Kidney (tissue), 14 donors: ENCODE data around the gene ACP4. TPM values are rescaled to one million over a fixed set of nuclear protein-coding genes. Genes with fewer than 3 reads are reported as not detected.
A peak's percentile ranks its signal among the peaks of the same experiment; 100 is the strongest.

ENCODE experiments used
- DNase-seq, 5 donors: peaks; one replicate each; pipeline ENCODE4 v3.0.0-alpha.2; 2013 to 2020
- FAIRE-seq: peaks from 2 replicates; lab custom pipeline; 2012; peaks lifted over from hg19 to GRCh38; lab: Jason Lieb, UNC
- H3K27ac ChIP-seq, 2 donors: one replicate each; pipeline ENCODE4 v1.7.0; 2013; ENCODE audit warnings: low read depth in 2 of 2, low read length in 2 of 2, inconsistent platforms in 1 of 2
- H3K27me3 ChIP-seq: one replicate; pipeline ENCODE4 v1.7.1; 2013; ENCODE audit warnings: low read length, inconsistent platforms; ENCODE audit not compliant: control insufficient read depth, insufficient read depth
- H3K36me3 ChIP-seq, 3 donors: one replicate each; pipeline versions ENCODE4 v1.7.0 to v1.7.1; 2013; ENCODE audit warnings: low read length in 3 of 3, control low read depth in 1 of 3, inconsistent platforms in 1 of 3; ENCODE audit not compliant: insufficient read depth in 3 of 3, control insufficient read depth in 2 of 3
- H3K4me1 ChIP-seq, 3 donors: one replicate each; pipeline versions ENCODE4 v1.7.0 to v1.7.1; 2013; ENCODE audit warnings: low read length in 3 of 3, inconsistent platforms in 1 of 3, low read depth in 1 of 3; ENCODE audit not compliant: control insufficient read depth in 2 of 3, insufficient read depth in 2 of 3
- H3K4me3 ChIP-seq, 3 donors: one replicate each; pipeline versions ENCODE4 v1.7.0 to v1.8.1; 2013; ENCODE audit warnings: low read length in 3 of 3, control low read depth in 1 of 3, inconsistent platforms in 1 of 3
- H3K9ac ChIP-seq, 3 donors: one replicate each; pipeline versions ENCODE4 v1.7.0 to v1.7.1; 2013; ENCODE audit warnings: low read length in 3 of 3, control low read depth in 1 of 3, inconsistent platforms in 1 of 3
- H3K9me3 ChIP-seq, 3 donors: one replicate each; pipeline versions ENCODE4 v1.7.0 to v1.7.1; 2013; ENCODE audit warnings: low read length in 3 of 3, control low read depth in 1 of 3, inconsistent platforms in 1 of 3; ENCODE audit not compliant: control insufficient read depth in 2 of 3, insufficient read depth in 1 of 3
- intact Hi-C: fragments of 100-400 bp; cut with DNase I; formaldehyde crosslinking; loops from one replicate; pipeline ENCODE4 v1.11.1; 2022
- polyA plus RNA-seq: library from polyadenylated mRNA; stranded (reverse); fragments of 350-450 nt; fragmentation: Illumina TruSeq; extraction: RNeasy Lipid Tissue Mini Kit (QIAGEN cat#74804); gene quantifications from one replicate; pipeline ENCODE4 v1.2.3, GENCODE V29; 2014; ENCODE audit warnings: low read depth, low replicate concordance; ENCODE audit not compliant: insufficient read depth
- total RNA-seq: library from RNA; stranded (reverse); fragmentation: NEBNext Ultra II Directional; extraction: Animal tissue kit (Norgen Biotek cat#: 25700); gene quantifications from one replicate; pipeline ENCODE4 v1.2.1, GENCODE V29; 2021
- TF ChIP-seq, protein P1 (sequence below): IDR thresholded peaks from 3 replicates; pipeline ENCODE4 v1.5.1; 2012; ENCODE audit warnings: mild to moderate bottlenecking, moderate library complexity, borderline replicate concordance; ENCODE audit not compliant: insufficient read depth; ENCODE audit errors: extremely low read depth
- donor health status: control.
- donor health status: control.
- donor health status: control.
- donor health status: control.
- donor health status: control.
- donor health status: DM: yes; HTN: yes; CAD: no.
- donor health status: Normal renal cell carcinoma (clear cell type).

ACP4 gene
- total and polyA plus RNA-seq, 2 donors from 2014 or later = not detected

DNA sequence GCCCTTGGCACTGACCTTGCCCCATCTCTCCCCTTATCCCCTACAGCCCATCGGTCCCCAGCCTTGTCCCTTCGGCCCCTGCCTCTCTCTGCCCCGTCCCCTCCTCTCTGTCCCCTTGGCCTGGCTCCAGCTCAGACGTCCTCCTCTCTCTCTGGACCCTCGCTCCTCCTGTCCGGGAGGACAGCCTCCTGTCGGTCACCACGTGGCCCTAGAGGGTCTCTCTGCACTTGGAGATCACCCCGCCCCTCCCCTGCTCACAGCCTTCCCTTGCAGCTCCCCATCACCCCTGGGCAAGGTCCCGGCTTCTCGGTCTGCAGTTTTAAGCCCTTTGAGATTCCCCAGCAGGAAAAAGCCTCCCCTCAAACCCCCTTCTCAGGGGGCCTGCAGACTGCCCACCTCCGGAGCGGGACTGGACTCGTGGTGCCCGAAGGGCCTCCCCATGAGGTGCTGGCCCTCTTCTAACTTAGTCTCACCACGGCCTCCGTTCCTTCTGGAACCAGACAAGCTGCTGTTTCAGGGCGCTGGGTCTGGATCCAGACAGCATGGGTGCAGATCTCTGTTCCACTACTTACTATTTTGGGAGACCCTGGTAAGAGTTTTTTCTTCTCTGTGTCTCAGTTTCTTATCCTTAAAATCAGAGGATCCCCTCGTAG is 46.5 kb downstream of the ACP4 start:
- Histone ChIP-seq H3K9ac (peak overlapping the region in 1 of 3 donors; percentile 26), H3K36me3 (no peaks in the 10 kb centered on the region), H3K4me1 (peaks cover 0 to 11% (median 0%) of the 10 kb centered on the region in 3 donors), H3K9me3 (no peaks in the 10 kb centered on the region), H3K27me3 (no peaks in the 10 kb centered on the region), H3K4me3 (peak overlapping the region in 1 of 3 donors; percentile 63), H3K27ac (peak overlapping the region; percentile 43 to 84)
- FAIRE-seq = no peak
- TF ChIP-seq, protein P1, sequence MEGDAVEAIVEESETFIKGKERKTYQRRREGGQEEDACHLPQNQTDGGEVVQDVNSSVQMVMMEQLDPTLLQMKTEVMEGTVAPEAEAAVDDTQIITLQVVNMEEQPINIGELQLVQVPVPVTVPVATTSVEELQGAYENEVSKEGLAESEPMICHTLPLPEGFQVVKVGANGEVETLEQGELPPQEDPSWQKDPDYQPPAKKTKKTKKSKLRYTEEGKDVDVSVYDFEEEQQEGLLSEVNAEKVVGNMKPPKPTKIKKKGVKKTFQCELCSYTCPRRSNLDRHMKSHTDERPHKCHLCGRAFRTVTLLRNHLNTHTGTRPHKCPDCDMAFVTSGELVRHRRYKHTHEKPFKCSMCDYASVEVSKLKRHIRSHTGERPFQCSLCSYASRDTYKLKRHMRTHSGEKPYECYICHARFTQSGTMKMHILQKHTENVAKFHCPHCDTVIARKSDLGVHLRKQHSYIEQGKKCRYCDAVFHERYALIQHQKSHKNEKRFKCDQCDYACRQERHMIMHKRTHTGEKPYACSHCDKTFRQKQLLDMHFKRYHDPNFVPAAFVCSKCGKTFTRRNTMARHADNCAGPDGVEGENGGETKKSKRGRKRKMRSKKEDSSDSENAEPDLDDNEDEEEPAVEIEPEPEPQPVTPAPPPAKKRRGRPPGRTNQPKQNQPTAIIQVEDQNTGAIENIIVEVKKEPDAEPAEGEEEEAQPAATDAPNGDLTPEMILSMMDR = no peak
- intact Hi-C loops = no loop called here
- no peak for DNase-seq

DNA sequence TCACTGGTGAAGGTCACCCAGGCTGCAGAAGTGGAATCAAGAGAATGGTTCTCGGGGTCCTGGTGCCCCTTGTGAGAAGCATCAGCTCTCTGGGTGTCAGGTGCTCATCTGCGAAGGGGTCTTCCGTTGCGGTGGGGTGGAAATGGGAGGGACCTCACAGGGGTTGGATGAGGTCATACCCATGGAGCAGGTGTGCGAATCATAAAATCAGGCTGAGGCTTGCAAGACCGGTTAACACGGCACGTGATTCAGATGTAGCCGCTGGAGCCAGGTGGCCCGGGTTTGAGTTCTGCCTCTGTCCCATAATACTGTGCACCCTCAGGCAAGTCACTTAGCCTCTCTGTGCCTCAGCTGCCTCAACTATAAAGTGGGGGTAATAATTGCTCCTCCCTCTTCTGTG is 47.1 kb downstream of the ACP4 start:
- Histone ChIP-seq H3K4me3 (no peak overlapping the region), H3K9ac (no peak overlapping the region), H3K27ac (no peak overlapping the region), H3K36me3 (no peaks in the 10 kb centered on the region), H3K4me1 (peaks cover 0 to 11% (median 0%) of the 10 kb centered on the region in 3 donors), H3K27me3 (no peaks in the 10 kb centered on the region), H3K9me3 (no peaks in the 10 kb centered on the region)
- DNase-seq (peak in 1 of 5 donors; percentile 27), FAIRE-seq (no peak)
- intact Hi-C loops = no loop called here
- TF ChIP-seq, protein P1 = no peak

DNA sequence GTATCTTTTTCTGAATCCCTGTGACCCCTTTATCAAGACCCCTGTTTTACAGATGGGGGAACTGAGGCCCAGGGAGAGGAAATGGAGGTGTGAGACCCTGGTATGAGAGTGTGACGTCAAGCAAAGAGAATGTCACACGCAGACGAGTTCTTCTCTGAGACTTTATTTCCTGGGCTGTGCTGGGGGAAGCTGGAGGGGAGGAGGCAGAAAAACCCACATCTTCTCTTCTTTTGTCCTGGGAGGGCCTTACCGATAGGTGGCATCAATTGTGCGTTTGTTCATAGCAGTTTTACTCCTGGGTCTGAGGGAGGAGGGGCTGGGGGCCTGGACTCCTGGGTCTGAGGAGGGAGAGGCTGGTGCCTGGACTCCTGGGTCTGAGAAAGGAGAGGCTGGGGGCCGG is 48.0 kb downstream of the ACP4 start:
- Histone ChIP-seq H3K27me3 (no peaks in the 10 kb centered on the region), H3K4me1 (peaks cover 0 to 11% (median 0%) of the 10 kb centered on the region in 3 donors), H3K27ac (no peak overlapping the region), H3K36me3 (no peaks in the 10 kb centered on the region), H3K9me3 (no peaks in the 10 kb centered on the region), H3K9ac (no peak overlapping the region), H3K4me3 (no peak overlapping the region)
- no peak for FAIRE-seq
- no peak for DNase-seq
- TF ChIP-seq, protein P1 = no peak
- intact Hi-C loops = no loop called here
